ENCODE data around the gene NPTX1.

NPTX1 gene

GRCh38 chr17:80466188-80466705, 10.2 kb downstream of the NPTX1 start:
- no peak overlapping the region for H3K4me3 ChIP-seq (ENCODE audit: control insufficient read depth in 1 of 7, extremely low read depth in 1 of 7, insufficient read depth in 4 of 7, low read depth in 2 of 7, low read length in 6 of 7)
- peaks cover 0 to 82% (median 42%) of the 10 kb centered on the region in 5 experiments for H3K27me3 ChIP-seq (replicated peaks in 2 of 5; ENCODE audit: control insufficient read depth in 4 of 5, insufficient read depth in 5 of 5, low read length in 4 of 5)
- H3K27ac ChIP-seq (ENCODE audit: insufficient read depth in 1 of 2, low read depth in 1 of 2, low read length in 2 of 2, poor library complexity in 1 of 2, severe bottlenecking in 2 of 2), result no peak overlapping the region
- POLR2A ChIA-PET, result no interaction called here
- DNase-seq, result no peak
- 85% methylated on average over 11 of the region's 15 CpGs for WGBS (ENCODE audit: insufficient coverage)
- no peaks in the 10 kb centered on the region for H3K4me1 ChIP-seq (ENCODE audit: control extremely low read depth in 1 of 4, control insufficient read depth in 4 of 4, insufficient read depth in 4 of 4, low read length in 3 of 4)
- H3K9me3 ChIP-seq (ENCODE audit: control extremely low read depth in 1 of 5, control insufficient read depth in 4 of 5, insufficient read depth in 2 of 5, low read depth in 1 of 5, low read length in 4 of 5), result no peaks in the 10 kb centered on the region
- H3K36me3 ChIP-seq (ENCODE audit: control insufficient read depth in 4 of 4, insufficient read depth in 4 of 4, low read length in 3 of 4), result no peaks in the 10 kb centered on the region
- CTCF ChIA-PET, result interaction anchor here (1.0 kb wide), 1 partner anchor 9 kb away, joined by 4 read pairs; no protein-coding TSS in a partner anchor

DNA sequence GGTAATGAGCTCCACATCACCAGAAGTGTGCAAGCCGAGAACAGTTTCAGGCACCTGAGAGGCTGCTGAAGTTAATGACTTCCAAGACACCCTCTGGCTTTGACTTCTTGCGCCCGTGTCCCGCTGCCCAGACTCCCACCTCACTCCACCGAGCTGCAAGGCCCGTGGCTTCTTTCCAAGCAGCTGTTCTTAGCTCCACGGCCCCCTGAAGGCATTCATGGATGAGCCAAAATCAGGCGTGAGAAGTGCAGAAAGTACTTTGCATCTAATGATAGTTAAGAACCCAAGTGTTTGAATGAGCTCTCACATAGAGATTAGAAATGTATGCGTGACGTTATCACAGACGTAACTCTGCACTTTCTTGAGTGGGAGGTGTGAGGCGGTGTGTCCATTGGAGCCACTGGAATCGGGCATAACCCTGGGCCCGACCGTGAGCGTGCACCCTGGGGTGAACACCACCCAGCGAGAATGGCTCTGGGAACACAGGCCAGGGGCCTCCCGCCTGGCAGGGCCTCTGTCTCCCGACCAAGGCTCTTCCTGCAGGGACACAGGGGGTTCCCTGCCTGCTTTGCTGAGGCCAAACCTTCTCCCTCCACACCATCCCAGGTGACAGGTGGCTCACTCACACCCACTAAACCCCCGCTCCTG, 11.0 kb downstream of the NPTX1 start:
- ChIA-PET CTCF (interaction anchor here (0.9 to 1.8 kb wide), 4 partner anchors 8 to 37 kb away, joined by 3 to 8 read pairs (median 4); partner anchors contain the start of gene NPTX1), POLR2A (no interaction called here)
- Histone ChIP-seq H3K9me3 (ENCODE audit: control extremely low read depth in 1 of 5, control insufficient read depth in 4 of 5, insufficient read depth in 2 of 5, low read depth in 1 of 5, low read length in 4 of 5) (no peaks in the 10 kb centered on the region), H3K27ac (ENCODE audit: insufficient read depth in 1 of 2, low read depth in 1 of 2, low read length in 2 of 2, poor library complexity in 1 of 2, severe bottlenecking in 2 of 2) (no peak overlapping the region), H3K36me3 (ENCODE audit: control insufficient read depth in 4 of 4, insufficient read depth in 4 of 4, low read length in 3 of 4) (no peaks in the 10 kb centered on the region), H3K27me3 (replicated peaks in 2 of 5; ENCODE audit: control insufficient read depth in 4 of 5, insufficient read depth in 5 of 5, low read length in 4 of 5) (peaks cover 0 to 78% (median 39%) of the 10 kb centered on the region in 5 experiments), H3K4me3 (ENCODE audit: control insufficient read depth in 1 of 7, extremely low read depth in 1 of 7, insufficient read depth in 4 of 7, low read depth in 2 of 7, low read length in 6 of 7) (no peak overlapping the region), H3K4me1 (ENCODE audit: control extremely low read depth in 1 of 4, control insufficient read depth in 4 of 4, insufficient read depth in 4 of 4, low read length in 3 of 4) (no peaks in the 10 kb centered on the region)
- WGBS (ENCODE audit: insufficient coverage), result 87% methylated on average over 13 of the region's 20 CpGs
- no peak for DNase-seq

- Histone ChIP-seq H3K27ac (ENCODE audit: insufficient read depth in 1 of 2, low read depth in 1 of 2, low read length in 2 of 2, poor library complexity in 1 of 2, severe bottlenecking in 2 of 2) (no peak overlapping the region), H3K4me3 (ENCODE audit: control insufficient read depth in 1 of 7, extremely low read depth in 1 of 7, insufficient read depth in 4 of 7, low read depth in 2 of 7, low read length in 6 of 7) (no peak overlapping the region), H3K9me3 (ENCODE audit: control extremely low read depth in 1 of 5, control insufficient read depth in 4 of 5, insufficient read depth in 2 of 5, low read depth in 1 of 5, low read length in 4 of 5) (no peaks in the 10 kb centered on the region), H3K27me3 (replicated peaks in 2 of 5; ENCODE audit: control insufficient read depth in 4 of 5, insufficient read depth in 5 of 5, low read length in 4 of 5) (peaks cover 0 to 71% (median 39%) of the 10 kb centered on the region in 5 experiments), H3K4me1 (ENCODE audit: control extremely low read depth in 1 of 4, control insufficient read depth in 4 of 4, insufficient read depth in 4 of 4, low read length in 3 of 4) (no peaks in the 10 kb centered on the region), H3K36me3 (ENCODE audit: control insufficient read depth in 4 of 4, insufficient read depth in 4 of 4, low read length in 3 of 4) (no peaks in the 10 kb centered on the region)
- 95% methylated on average over 2 of the region's 8 CpGs for WGBS (ENCODE audit: insufficient coverage)
- DNase-seq, result no peak
- POLR2A ChIA-PET, result interaction anchor here (0.6 to 0.9 kb wide), 2 partner anchors 10 to 13 kb away, joined by 3 read pairs; no protein-coding TSS in a partner anchor
- CTCF ChIA-PET, result interaction anchor here (0.9 to 1.8 kb wide), 3 partner anchors 9 to 36 kb away, joined by 3 to 8 read pairs (median 3); partner anchors contain the start of gene NPTX1
Measured at GRCh38 chr17:80464486-80464885, 11.9 kb downstream of the NPTX1 start.

DNA sequence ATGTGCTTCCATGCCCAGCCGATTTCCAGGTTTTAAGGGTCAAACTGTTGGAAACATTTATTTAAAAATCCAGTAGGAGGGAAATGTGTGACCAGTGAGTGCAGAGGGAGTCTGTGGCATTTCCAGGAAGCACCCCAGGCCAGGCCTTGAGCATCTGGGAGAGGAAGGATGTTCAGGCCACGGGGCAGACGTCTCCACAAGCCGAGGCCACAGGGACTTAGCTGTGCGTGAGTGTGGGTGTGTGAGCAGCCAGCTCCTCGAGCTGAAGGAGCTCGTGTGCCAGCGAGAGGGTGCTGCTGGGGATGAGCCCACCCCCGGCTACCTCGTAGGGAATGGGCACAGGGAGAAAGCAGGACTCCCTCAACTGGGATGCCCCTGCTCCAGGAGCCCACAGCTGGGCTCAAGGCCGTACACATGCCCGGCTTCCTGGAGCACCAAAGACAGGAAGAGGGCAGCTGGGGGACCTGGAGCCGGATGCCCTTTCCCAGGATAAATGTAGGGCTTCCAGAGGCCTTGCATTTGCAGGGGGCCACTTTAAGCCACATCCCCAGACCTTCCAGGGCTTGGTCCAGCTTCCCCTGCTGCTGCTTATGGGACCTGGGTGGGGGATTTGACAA, 12.5 kb downstream of the NPTX1 start:
- 71% methylated on average over 13 of the region's 13 CpGs for WGBS (ENCODE audit: insufficient coverage)
- H3K9me3 ChIP-seq (ENCODE audit: control extremely low read depth in 1 of 5, control insufficient read depth in 4 of 5, insufficient read depth in 2 of 5, low read depth in 1 of 5, low read length in 4 of 5), result no peaks in the 10 kb centered on the region
- peaks cover 0 to 69% (median 37%) of the 10 kb centered on the region in 5 experiments for H3K27me3 ChIP-seq (replicated peaks in 2 of 5; ENCODE audit: control insufficient read depth in 4 of 5, insufficient read depth in 5 of 5, low read length in 4 of 5)
- ChIA-PET CTCF (interaction anchor here (1.8 kb wide), 1 partner anchor 9 kb away, joined by 8 read pairs; no protein-coding TSS in a partner anchor), POLR2A (interaction anchor here (0.6 to 0.9 kb wide), 2 partner anchors 9 to 12 kb away, joined by 3 read pairs; no protein-coding TSS in a partner anchor)
- H3K27ac ChIP-seq (ENCODE audit: insufficient read depth in 1 of 2, low read depth in 1 of 2, low read length in 2 of 2, poor library complexity in 1 of 2, severe bottlenecking in 2 of 2), result no peak overlapping the region
- no peaks in the 10 kb centered on the region for H3K36me3 ChIP-seq (ENCODE audit: control insufficient read depth in 4 of 4, insufficient read depth in 4 of 4, low read length in 3 of 4)
- no peak overlapping the region for H3K4me3 ChIP-seq (ENCODE audit: control insufficient read depth in 1 of 7, extremely low read depth in 1 of 7, insufficient read depth in 4 of 7, low read depth in 2 of 7, low read length in 6 of 7)
- H3K4me1 ChIP-seq (ENCODE audit: control extremely low read depth in 1 of 4, control insufficient read depth in 4 of 4, insufficient read depth in 4 of 4, low read length in 3 of 4), result no peaks in the 10 kb centered on the region
- no peak for DNase-seq

- no peak for DNase-seq
- ChIA-PET CTCF (no interaction called here), POLR2A (no interaction called here)
- Histone ChIP-seq H3K27ac (ENCODE audit: insufficient read depth in 1 of 2, low read depth in 1 of 2, low read length in 2 of 2, poor library complexity in 1 of 2, severe bottlenecking in 2 of 2) (no peak overlapping the region), H3K4me3 (ENCODE audit: control insufficient read depth in 1 of 7, extremely low read depth in 1 of 7, insufficient read depth in 4 of 7, low read depth in 2 of 7, low read length in 6 of 7) (no peak overlapping the region), H3K9me3 (ENCODE audit: control extremely low read depth in 1 of 5, control insufficient read depth in 4 of 5, insufficient read depth in 2 of 5, low read depth in 1 of 5, low read length in 4 of 5) (no peaks in the 10 kb centered on the region), H3K4me1 (ENCODE audit: control extremely low read depth in 1 of 4, control insufficient read depth in 4 of 4, insufficient read depth in 4 of 4, low read length in 3 of 4) (peaks cover 0 to 17% (median 11%) of the 10 kb centered on the region in 4 experiments), H3K36me3 (ENCODE audit: control insufficient read depth in 4 of 4, insufficient read depth in 4 of 4, low read length in 3 of 4) (no peaks in the 10 kb centered on the region), H3K27me3 (replicated peaks in 2 of 5; ENCODE audit: control insufficient read depth in 4 of 5, insufficient read depth in 5 of 5, low read length in 4 of 5) (peaks cover 0 to 52% (median 25%) of the 10 kb centered on the region in 5 experiments)
- 65% methylated on average over 20 of the region's 20 CpGs for WGBS (ENCODE audit: insufficient coverage)
Measured at GRCh38 chr17:80461528-80462160, 14.8 kb downstream of the NPTX1 start.

GRCh38 chr17:80460429-80460834, 16.0 kb downstream of the NPTX1 start:
- no peak for DNase-seq
- Histone ChIP-seq H3K27me3 (replicated peaks in 2 of 5; ENCODE audit: control insufficient read depth in 4 of 5, insufficient read depth in 5 of 5, low read length in 4 of 5) (peaks cover 0 to 40% (median 20%) of the 10 kb centered on the region in 5 experiments), H3K9me3 (ENCODE audit: control extremely low read depth in 1 of 5, control insufficient read depth in 4 of 5, insufficient read depth in 2 of 5, low read depth in 1 of 5, low read length in 4 of 5) (no peaks in the 10 kb centered on the region), H3K36me3 (ENCODE audit: control insufficient read depth in 4 of 4, insufficient read depth in 4 of 4, low read length in 3 of 4) (no peaks in the 10 kb centered on the region), H3K27ac (ENCODE audit: insufficient read depth in 1 of 2, low read depth in 1 of 2, low read length in 2 of 2, poor library complexity in 1 of 2, severe bottlenecking in 2 of 2) (no peak overlapping the region), H3K4me1 (ENCODE audit: control extremely low read depth in 1 of 4, control insufficient read depth in 4 of 4, insufficient read depth in 4 of 4, low read length in 3 of 4) (peaks cover 0 to 27% (median 14%) of the 10 kb centered on the region in 4 experiments), H3K4me3 (ENCODE audit: control insufficient read depth in 1 of 7, extremely low read depth in 1 of 7, insufficient read depth in 4 of 7, low read depth in 2 of 7, low read length in 6 of 7) (no peak overlapping the region)
- WGBS (ENCODE audit: insufficient coverage), result 91% methylated on average over 8 of the region's 8 CpGs
- ChIA-PET CTCF (no interaction called here), POLR2A (no interaction called here)

Data from common myeloid progenitor, CD34-positive (primary cell).